ENCODE data around the gene ANKS1B.

GRCh38 chr12:99026332-99027054 is 958.2 kb downstream of the ANKS1B start:
- TF ChIP-seq CTCF (IDR thresholded peaks at IDR 0.05; ENCODE audit: low read length) (no peak), EZH2 (IDR thresholded peaks at IDR 0.05; ENCODE audit: borderline replicate concordance, low read length) (no peak)

Data from OCI-LY1 (cell line).